COR-L47 (cell line): ENCODE results near the gene TBX15.

Source experiments
- DNase-seq: peaks from one replicate; lab custom pipeline; 2025; lab: John Stamatoyannopoulos, UW

Gene TBX15

GRCh38 chr1:118988186-118989005 lies at the start of gene TBX15:
TSS of gene TBX15 (minus strand) at chr1:118988343. CDS start at chr1:118987795, 548 bp downstream.
- DNase-seq: no peak

DNA sequence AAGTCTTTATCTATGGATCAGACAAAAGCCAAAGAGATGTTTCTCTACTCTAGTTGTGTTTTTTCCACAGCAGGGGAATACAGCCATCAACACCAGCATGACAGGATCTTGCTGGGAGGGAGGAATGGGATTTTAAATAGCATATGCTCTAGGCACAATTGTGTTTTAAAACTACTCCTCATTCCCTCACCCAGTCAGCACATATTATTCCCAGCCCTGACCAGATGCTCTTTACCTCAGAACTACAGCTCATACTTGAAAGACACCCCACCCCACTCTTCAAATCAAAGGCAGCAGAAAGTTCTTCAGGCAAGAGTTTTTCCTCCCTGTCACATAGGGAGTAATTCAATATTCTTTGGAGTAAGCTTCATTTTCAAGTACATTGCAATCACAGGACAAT lies 46.2 kb upstream of the TBX15 start:
- DNase-seq: no peak

GRCh38 chr1:119032986-119033385 lies 44.8 kb upstream of the TBX15 start:
- no peak for DNase-seq

- DNase-seq: no peak
Measured at GRCh38 chr1:119027759-119028158, 39.6 kb upstream of the TBX15 start.

GRCh38 chr1:119026956-119027355 lies 38.8 kb upstream of the TBX15 start:
- no peak for DNase-seq

GRCh38 chr1:119015547-119015946 lies 27.4 kb upstream of the TBX15 start:
- no peak for DNase-seq

DNA sequence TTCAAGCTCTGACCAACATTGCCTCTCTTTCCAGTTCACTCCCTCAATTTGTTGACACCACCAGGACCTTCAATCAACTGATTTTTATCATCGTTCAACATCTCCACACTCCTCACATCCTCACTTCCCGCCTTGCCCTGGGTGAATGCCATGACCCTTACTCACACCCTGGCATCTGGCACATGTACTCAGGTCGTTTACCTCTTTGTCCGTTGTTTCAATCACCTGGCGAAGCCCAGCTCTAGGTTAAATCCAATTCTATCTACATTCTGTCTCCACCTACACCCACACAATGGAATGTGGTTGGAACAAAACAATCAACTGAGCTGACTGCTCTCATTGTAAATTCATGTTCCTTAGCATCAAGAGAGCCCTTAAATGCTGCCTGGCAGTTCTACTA lies 24.2 kb upstream of the TBX15 start:
- no peak for DNase-seq

DNA sequence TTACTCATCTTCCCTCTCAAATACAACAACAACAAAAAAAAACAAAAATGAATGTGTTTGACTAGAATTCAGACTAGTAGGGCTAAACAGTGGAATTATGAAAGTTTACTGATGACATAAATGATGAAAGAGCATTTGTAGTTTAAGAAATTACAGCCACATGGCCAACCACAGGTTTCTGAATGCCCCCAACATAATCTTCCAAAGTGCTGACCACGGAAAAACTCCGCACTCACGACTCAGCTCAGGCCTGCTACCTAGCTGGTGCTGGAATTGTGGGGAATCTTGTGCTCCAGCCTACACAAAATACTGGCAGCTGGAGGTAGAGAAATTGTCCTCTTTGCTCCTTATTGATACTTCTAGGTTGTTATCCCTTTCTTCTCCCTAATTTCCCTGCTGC lies 23.6 kb upstream of the TBX15 start:
- no peak for DNase-seq

GRCh38 chr1:119011116-119011515 lies 23.0 kb upstream of the TBX15 start:
- DNase-seq: no peak

GRCh38 chr1:119010201-119010600 lies 22.1 kb upstream of the TBX15 start:
- no peak for DNase-seq

DNA sequence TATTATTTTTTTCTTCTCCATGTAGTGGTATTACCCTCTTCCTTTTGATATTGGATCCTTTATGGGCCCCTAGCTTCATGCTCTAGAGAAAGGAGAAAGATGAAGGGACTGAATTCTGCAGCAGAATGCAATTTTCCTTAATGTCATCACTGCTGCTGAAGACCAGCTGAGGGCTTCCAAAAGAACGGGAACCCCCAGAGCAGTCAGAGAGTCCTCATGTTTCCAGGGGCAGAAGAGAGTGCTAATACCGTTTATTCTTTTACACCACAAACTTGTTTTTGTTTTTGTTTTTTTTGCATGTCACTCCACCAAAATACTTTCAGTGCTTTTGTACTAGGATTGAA lies 21.1 kb upstream of the TBX15 start:
- no peak for DNase-seq

DNA sequence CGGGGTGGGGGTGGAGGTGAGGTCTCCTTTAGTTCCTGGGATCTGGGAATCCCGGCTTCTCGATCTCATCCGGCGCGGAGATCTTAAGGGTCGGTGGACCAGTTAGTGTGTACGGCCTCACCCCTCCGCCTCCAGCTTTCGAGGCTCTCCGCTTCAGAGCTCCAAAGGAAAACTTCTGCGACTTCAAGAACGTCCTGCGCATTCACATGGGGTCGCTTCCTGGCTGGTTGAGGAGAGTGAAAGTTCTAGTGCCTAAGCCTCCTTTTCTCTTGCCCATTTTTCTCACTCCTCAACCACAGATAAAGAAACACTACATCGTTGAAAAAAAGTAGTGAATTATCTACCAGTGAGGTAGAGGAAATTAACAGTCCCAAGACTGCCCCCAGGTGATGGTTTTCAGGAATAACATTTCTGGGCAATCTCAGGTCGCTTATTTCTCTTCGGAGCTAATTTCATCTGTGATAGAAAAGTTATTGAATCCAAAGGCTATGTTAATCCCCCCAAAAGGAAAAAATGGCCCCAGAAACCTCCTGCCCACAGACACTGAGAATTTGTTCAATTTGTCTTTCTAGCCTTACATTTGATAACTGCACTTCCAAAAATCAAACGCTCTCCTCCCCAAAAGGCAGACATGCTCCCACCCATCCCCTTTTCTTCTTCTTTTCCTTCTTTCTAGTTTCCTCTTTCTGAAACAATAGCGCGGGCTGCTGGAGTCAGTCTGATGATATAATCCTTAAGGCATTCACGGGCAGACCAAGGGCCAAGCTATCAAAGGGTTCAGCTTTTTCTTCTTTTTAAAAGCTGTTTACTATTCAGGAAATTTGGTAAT lies 20.6 kb upstream of the TBX15 start:
- DNase-seq: peak; percentile 2

- no peak for DNase-seq
Measured at GRCh38 chr1:119007670-119008482, 19.7 kb upstream of the TBX15 start.

GRCh38 chr1:119007339-119007669 lies 19.2 kb upstream of the TBX15 start:
- no peak for DNase-seq

DNA sequence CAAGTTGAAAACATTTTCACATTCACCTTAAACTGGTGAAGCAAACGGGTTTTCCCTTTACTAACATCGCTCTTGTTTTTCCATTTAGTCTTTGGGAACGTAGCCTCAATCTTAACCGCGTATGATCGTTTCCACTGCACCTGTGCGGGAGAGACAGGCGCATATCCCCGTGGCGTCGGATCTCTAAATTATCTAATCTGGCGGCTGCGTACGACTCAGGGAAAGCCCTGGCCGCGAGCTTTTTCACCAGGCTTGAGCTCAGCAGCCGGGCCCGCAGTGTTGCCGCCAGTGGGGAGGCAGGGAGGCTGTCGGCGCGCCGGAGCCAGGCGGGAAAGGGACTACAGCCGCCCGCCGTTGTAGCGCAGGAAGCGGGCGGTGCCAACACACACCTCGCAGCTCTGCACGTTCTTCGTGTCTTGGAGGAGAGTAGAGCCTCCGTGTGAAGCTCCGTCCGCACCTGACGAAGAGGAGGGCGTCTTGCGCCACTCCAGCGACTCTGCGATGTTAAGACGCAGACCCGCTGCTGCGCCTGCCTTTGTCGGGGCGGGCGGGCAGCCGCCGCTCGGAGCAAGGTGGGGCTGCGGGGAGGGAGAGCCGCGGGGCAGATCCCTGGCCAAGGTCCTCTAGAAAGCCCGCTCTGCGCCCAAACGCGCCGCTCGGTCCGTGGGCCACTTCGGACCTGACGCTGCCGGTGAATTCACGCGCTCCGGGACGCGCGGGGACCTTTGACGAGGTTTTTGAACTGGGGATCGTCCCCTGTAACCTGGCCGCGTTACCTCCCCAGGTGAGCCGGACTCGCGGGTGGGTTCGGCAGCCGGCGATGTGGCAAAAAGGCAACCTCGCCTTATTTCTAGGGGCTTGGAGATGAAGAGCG lies 18.5 kb upstream of the TBX15 start:
- no peak for DNase-seq

DNA sequence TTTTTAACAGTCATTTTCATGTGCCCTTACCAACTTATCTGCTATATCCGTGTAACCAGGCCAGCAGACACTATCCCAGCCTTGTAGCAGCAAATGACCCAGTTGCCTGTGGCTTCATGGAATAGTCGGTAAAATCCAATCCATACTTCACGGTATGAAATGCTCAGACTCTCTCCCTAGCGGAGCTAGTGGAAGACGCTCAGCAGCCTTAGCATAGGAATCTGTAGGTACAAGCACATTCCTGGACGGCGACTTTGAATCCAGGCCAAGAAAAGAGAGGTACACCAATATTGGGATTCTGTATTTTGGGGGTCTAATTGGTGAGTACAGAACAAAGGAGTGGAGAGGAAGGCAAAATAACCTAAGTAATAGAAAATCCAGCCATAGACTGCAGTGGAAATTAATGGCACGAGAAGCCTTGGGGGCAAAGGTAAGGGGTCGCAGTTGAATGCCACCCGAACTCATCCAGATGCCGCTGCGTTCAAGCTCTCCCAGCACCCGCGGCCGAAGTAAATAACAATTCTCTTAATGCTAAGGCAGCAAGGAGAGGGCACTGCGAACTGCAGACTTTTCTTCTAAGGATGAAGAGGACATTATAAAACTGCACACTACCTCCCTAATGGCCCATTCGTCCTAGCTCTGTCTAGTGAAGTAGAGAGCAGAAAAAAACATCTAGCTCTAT lies 17.7 kb upstream of the TBX15 start:
- no peak for DNase-seq

- no peak for DNase-seq
Measured at GRCh38 chr1:119004781-119005180, 16.6 kb upstream of the TBX15 start.

GRCh38 chr1:119004129-119004527 lies 16.0 kb upstream of the TBX15 start:
- DNase-seq: no peak

DNA sequence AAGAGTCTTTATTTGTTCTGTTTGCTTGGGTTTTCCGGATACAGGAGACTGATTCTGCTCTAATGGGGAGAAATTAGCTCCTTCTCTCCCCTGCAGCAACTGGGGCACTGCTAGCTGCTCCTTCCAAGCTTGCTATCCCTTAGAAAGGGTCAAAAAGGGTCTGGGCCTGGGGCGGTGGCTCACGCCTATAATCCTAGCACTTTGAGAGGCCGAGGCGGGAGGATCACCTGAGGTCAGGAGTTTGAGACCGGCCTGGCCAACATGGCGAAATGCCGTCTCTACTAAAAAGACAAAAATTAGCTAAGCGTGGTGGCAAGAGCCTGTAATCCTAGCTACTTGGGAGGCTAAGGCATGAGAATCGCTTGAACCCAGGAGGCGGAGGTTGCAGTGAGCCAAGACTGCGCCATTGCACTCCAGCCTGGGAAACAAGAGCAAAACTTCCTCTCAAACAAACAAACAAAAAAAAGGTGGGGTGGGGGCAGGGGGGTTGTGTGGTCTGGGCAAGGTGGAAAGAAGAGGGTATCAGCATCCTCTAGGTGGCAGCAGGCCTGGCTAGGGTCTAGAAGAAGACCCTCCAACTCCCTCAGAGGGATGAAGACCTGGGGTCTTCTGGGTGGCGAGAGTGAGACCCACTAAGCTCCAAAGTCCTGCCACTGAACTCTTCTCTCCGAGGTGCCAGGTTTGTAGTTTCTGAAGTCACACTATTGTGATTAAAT lies 15.4 kb upstream of the TBX15 start:
- DNase-seq: no peak

- DNase-seq: no peak
Measured at GRCh38 chr1:119002028-119002686, 14.0 kb upstream of the TBX15 start.
